GM19099 (cell line): ENCODE results near the gene PRKAR1A.
A peak's percentile ranks its signal among the peaks of the same experiment; 100 is the strongest.

Experiments
- POLR2A ChIP-seq: IDR thresholded peaks from 3 replicates; pipeline ENCODE4 v1.6.1; 2011; ENCODE audit warnings: low read depth; ENCODE audit not compliant: insufficient read length; ENCODE audit errors: extremely low read depth

PRKAR1A gene

DNA sequence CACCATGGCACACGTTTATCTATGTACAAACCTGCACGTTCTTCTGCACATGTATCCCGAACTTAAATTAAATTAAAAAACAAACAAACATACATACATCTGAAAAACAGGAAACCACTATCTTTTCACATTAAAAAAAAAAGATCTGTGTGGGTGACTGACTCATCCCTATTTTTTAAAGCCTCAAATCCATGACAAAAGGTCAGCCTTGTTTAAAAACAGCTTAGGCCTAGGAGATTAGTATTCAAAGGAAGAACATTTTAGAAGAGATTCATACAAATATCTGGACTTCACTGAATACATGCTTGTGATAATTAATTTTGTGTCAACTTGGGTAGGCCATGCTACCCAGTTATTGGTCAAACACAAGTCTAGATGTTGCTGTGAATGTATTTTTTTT lies 4.7 kb upstream of the PRKAR1A start:
- TF ChIP-seq POLR2A = no peak

DNA sequence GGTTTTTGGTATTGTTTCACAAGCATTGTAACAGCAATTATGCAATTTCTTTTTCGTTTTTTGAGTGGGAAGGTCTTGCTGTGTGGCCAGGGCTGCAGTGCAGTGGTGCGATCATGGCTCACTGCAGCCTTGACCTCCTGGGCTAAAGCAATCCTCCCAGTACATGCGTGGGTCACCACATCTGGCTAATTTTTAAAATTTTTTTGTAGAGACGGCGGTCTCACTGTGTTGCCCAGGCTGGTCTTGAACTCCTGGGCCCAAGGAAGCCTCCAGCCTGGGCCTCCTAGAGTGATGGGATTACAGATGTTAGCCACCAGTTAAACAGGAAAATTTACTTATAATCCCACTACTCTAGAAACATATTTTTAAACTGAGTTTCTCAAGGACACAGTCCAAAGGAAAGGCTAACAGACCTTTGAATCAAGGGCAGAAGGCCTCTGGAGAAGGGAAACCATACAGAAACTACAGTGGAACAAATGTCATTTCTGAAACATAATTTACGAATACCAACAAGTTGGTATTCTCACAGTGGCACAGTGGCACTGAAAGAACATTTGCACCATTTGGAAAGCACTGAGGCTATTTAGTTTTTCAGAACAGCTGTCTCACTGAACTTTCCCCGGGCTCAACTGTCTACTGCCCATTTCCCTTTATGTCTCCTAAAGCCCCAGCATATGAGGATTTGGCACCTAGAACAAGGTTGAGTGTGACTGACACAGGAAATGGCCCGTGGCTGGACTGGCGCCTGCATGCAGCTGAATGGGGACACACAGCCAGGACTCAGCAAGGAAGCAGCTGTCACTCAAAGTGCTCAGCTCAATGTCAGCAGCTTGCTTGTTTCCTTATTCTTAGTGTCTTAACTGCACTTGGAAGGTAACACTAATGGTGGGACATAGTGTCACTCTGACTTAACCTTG lies 2.8 kb upstream of the PRKAR1A start:
- no peak for TF ChIP-seq POLR2A

DNA sequence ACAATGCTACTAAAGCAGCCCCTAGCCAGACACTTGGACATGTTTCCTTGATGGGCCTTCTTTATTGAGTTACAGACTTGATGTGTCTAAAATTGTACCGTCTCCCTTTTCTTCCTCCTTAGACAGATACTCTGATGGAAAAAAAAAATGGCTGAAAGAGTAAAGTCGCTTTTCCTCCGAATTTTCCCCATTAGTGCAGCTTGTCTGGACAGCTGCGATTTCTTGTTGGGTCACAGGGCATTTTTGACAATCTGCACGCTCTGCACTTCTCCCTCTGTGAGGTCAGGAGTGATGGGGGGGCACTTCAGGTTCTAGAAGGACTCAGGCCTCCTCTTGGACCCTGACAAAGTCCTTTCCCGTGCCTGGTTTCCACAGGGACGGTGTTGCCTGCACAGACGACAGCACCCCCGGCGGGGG lies 968 bp upstream of the PRKAR1A start:
- no peak for TF ChIP-seq POLR2A

DNA sequence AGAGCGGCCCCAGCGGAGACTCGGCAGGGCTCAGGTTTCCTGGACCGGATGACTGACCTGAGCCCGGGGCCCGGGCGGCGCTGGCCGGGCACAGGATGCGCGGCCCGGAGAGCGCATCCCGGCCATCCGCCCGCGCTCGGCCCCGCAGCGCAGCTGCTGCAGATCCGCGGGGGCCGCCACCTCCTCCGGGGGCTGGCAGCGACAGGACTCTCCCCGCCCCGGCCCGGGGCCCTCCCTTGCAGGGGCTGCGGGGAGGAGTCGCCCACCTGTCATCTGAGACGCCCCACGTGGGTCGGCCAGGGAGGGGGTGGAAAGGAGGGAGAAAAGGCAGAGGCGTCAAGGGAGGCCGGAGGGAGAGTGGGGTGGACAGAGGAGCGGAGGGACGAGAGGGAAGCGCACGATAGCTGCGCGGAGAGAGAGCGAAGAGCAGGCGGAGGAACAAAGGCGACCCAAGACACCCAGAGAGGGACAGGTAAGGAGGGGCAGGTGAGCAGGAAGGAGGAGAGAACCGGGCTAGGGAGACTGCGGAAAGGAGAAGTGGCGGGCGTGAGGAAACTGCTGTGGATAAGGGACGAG lies 471 bp upstream of the PRKAR1A start:
- TF ChIP-seq POLR2A = peak; percentile 60

DNA sequence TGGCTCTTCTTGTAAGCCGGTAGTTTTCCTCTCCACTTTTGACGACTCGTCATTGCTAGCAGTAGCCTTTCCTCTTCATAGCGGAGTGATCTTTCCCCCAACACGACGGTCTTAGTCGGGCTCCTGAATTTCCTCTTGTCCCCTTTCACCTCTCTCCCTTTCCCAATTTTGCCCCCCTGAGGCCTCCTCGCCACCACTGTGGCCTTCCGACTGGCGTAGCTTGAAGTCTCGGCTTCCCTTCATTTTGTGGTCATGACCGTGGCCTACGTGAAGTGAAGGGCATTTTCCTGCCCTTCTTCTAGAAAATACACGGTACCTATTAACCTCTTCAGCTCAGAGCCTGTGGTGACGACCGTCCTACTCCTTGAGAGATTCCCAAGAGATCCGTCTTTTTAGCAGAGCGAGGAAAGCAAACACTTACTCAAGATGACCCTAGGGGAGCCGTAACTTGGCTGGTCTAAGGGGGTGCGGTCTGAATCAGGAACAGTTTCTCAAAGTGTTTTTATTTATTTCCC lies 787 bp downstream of the PRKAR1A start:
- no peak for TF ChIP-seq POLR2A

DNA sequence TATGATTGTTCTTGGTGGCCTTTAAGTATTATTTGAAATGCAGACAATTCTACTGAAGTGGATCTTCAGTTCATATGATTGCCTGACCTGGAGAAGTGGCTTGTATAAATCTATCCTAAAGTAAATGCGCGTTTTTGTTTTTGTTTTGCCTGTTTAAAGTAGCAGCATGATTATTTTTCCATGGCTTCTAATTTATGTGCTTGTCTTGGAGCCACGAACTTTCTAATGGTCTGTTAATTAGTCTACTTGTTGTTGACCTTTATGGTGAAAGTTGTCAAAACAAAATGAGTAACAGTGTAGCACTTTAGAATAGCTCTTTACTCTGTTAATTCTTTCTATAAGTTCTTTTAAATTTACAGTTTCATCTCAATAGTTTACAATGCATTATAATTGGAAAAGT lies 1.7 kb downstream of the PRKAR1A start:
- no peak for TF ChIP-seq POLR2A

DNA sequence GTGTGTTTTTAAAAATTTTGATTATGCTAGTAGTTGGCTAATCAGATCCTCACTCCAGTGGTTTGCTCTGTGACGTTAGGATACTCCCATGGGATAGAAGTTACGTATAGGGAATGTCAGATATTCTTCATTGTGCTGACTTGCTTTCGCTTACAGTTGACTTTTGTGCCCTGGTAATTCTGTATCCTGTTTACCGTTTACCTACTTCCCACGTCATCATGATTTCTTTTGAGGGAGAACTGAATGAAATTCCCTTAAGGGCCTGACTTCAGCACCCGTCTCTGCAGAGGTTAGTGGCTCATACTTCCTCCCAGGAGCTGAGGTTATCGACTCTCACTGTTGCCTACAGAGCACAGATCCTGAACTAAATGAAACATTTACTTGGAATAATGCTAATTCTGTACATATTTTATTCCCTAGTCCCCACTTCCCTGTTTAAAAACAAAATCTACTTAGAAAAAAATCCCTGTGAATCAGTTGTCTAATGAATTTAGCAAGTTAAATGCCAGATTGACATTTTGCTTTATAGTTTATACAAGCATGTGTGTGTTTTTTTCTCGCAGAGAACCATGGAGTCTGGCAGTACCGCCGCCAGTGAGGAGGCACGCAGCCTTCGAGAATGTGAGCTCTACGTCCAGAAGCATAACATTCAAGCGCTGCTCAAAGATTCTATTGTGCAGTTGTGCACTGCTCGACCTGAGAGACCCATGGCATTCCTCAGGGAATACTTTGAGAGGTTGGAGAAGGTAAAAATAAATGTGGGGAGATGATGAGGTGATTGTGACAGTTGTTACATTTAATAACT lies 2.8 kb downstream of the PRKAR1A start:
- no peak for TF ChIP-seq POLR2A

DNA sequence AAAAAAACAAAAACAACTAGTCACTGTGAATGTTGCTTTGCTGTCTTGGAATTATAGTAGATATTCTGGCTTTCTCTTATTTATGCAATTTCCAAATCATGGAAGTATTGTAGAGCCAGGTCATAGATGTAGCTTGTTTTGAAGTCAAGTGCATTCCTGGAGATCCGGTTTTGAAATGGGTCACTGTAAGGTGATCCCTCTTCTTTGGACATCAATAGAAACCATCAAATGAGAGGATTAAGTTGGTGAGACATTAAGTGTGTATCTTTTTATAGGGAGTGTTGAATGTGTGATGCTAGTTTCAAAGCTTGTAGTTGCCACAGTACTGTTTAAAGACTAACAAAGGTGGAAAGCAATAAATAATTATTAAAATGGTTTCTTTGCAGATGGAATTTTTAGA lies 4.5 kb downstream of the PRKAR1A start:
- no peak for TF ChIP-seq POLR2A

DNA sequence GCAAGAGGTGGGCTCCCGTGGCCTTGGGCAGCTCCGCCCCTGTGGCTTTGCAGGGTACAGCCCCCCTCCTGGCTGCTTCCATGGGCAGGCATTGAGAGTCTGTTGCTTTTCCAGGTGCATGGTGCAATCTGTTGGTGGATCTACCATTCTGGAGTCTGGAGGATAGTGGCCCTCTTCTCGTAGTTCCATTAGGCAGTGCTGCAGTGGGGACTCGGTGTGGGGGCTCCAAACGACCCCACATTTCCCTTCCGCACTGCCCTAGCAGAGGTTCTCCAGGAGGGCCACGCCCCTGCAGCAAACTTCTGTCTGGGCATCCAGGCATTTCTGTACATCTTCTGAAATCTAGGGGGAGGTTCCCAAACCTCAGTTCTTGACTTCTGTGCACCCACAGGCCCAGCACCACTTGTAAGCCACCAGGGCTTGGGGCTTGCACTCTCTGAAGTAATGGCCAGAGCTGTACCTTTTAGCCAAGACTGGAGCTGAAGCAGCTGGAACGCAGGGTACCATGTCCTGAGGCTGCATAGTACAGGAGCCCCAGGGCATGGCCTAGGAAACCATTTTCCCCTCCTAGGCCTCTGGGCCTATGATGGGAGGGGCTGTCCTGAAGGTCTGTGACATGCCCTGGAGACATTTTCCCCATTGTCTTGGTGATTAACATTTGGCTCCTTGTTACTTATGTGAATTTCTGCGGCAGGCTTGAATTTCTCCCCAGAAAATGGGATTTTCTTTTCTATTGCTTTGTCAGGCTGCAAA lies 6.0 kb downstream of the PRKAR1A start:
- no peak for TF ChIP-seq POLR2A

DNA sequence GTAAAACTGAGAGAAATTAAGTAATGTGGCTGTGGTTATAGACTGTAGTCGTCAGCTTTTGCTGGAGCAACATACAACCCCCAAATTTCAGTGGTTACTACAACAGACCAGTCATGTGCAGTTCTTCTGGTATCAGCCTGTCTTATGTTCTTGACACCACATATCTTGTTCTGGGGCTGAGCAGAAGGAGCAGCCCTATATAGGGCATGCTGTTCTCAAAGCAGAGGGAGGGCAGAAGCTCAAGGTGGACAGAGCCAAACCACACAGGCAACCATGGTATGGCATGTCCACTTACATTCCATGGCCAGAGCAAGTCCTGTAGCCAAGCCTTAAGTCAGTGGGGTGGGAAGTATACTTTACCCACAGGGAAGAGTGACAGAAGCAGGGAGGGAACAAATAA lies 7.7 kb downstream of the PRKAR1A start:
- no peak for TF ChIP-seq POLR2A

DNA sequence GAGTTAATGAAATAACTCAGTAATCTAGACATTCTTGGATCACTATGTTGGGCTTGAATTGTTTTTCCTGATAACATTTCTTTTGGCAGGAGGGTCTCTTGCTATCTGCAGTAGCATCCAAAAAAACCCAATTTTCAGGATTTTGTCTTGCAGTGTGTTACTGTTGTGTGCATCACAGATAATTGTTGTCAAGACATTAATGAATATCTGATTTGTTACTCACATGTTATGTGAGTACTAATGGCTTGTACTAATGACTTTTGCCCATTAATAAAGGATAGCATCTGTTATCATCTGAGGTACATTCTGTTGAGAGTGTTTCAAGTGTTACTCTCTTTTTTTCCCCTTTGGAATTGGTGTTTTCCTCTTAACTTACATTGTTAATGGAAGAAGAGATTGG lies 10.0 kb downstream of the PRKAR1A start:
- no peak for TF ChIP-seq POLR2A

DNA sequence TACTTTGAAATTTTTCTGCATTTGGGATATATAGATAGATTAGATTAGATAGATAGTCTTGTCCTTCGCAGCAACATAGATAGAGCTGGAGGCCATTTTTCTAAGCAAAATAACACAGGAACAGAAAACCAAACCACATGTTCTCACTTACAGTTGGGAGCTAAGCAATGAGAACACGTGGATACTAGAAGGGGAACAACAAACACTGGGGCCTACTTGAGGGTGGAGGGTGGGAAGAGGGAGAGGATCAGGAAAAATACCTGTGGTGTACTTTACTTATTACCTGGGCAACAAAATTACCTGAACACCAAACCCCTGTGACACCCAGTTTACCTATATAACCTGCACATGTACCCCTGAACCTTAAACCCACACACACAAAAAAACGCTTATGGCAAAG lies 14.3 kb downstream of the PRKAR1A start:
- TF ChIP-seq POLR2A = no peak

DNA sequence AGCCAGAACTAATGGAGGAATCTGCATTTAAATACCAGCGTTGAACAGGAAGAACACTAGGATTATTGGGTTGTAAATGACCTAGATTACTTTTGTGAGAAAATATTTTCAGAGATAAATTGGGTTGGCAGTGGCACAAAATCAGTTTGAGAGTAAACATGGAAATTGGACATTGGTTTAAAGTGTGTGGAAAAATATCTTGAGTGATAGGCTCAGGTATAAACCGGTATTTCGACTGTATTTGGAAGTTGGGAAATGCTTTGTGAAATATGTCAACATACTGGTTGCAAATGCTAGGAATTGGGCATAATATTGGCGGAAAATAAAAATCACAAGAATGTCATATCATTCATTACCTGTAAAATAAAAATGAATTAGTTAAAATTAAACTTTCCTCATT lies 15.1 kb downstream of the PRKAR1A start:
- TF ChIP-seq POLR2A = no peak

DNA sequence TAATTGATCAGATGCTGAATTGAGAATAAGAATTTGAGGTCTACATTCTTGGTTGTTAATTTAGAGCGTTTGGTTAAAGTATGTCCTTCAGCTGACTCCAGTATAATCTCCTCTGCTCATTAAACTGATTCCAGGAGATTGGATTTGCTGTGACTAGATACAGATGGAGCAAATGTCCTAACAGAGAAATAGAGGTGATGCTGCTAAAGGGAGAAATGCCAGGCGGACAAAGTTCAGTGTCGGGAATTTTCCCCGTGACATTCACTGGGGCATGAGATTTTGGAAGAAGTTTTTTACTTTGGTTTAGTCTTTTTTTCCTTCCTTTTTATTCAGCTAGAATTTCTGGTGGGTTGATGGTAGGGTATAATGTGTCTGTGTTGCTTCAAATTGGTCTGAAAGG lies 19.0 kb downstream of the PRKAR1A start:
- no peak for TF ChIP-seq POLR2A

DNA sequence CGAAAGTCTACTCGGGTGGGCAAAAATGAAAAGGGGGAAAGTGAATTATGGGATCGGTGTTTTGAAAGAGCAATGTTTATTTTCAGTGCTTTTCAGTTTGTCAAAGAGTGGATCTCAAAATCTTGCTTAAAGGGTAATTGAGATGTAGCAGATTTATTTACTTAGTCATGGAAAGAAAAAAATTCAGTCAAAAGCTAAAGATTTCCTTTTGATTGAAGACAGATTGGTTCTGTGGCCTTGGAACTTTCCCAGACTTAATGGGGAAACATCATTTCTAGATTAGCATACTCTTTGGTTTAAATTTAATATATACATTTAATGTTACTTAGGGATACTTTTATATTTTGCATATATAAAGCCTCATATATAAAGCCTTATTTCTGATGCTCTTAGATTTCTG lies 20.6 kb downstream of the PRKAR1A start:
- no peak for TF ChIP-seq POLR2A
